Calu3 (cell line): ENCODE measurements around the gene DRC7. TPM values are rescaled to one million over a fixed set of nuclear protein-coding genes. Genes with fewer than 3 reads are reported as not detected.

Source experiments
- BruUV-seq: library from RNA; stranded (reverse); fragments of 400-500 nt; replicated peaks from 2 replicates; lab custom pipeline; 2021; lab: Mats Ljungman, UMichigan
- CTCF ChIA-PET: fragments of 300-600 bp; sonication (Branson Sonifier 250); formaldehyde crosslinking; loops from one replicate; lab custom pipeline; 2022; ENCODE audit warnings: antibody characterized with exemption; lab: Charles Lee
- DNase-seq: peaks from one replicate; pipeline ENCODE4 v3.0.0; 2022
- H3K27ac Mint-ChIP-seq: one replicate; pipeline ENCODE4 v1.8.0; 2022; ENCODE audit warnings: mixed read lengths; ENCODE audit not compliant: unreplicated experiment
- H3K27me3 Mint-ChIP-seq: one replicate; pipeline ENCODE4 v1.8.0; 2022; ENCODE audit warnings: mixed read lengths; ENCODE audit not compliant: unreplicated experiment
- H3K36me3 Mint-ChIP-seq: one replicate; pipeline ENCODE4 v1.8.0; 2022; ENCODE audit warnings: mild to moderate bottlenecking, moderate library complexity, mixed read lengths; ENCODE audit not compliant: insufficient read depth, unreplicated experiment
- H3K4me1 Mint-ChIP-seq: one replicate; pipeline ENCODE4 v1.8.0; 2022; ENCODE audit warnings: mild to moderate bottlenecking, low read depth, mixed read lengths; ENCODE audit not compliant: unreplicated experiment
- H3K4me3 Mint-ChIP-seq: one replicate; pipeline ENCODE4 v1.8.0; 2022; ENCODE audit warnings: mild to moderate bottlenecking, low read depth, moderate library complexity, mixed read lengths; ENCODE audit not compliant: unreplicated experiment
- H3K9me3 Mint-ChIP-seq: one replicate; pipeline ENCODE4 v1.8.0; 2022; ENCODE audit warnings: low read depth, mixed read lengths; ENCODE audit not compliant: unreplicated experiment
- intact Hi-C: fragments of 100-400 bp; cut with micrococcal nuclease; formaldehyde crosslinking; loops from one replicate; pipeline ENCODE4 v1.10.0; 2022; ENCODE audit not compliant: unreplicated experiment
- total RNA-seq: library from RNA; stranded (reverse); gene quantifications from 2 replicates; pipeline ENCODE4 v1.2.3, GENCODE V29; 2022
- TF ChIP-seq, protein P1 (sequence below): fragments of 200-600 bp; IDR thresholded peaks from one replicate; pipeline ENCODE4 v1.8.0; 2022; ENCODE audit warnings: antibody characterized with exemption; ENCODE audit not compliant: unreplicated experiment

The DRC7 gene
- total RNA-seq, 1 experiment from 2014 or later, result not detected

GRCh38 chr16:57758331-57759117, 63.9 kb downstream of the DRC7 start:
- Mint-ChIP-seq H3K4me3 (no peak overlapping the region), H3K27me3 (no peaks in the 10 kb centered on the region), H3K36me3 (peaks cover 51% of the 10 kb centered on the region), H3K4me1 (no peaks in the 10 kb centered on the region), H3K27ac (no peak overlapping the region), H3K9me3 (no peaks in the 10 kb centered on the region)
- no TSS peak for BruUV-seq
- TF ChIP-seq, protein P1, sequence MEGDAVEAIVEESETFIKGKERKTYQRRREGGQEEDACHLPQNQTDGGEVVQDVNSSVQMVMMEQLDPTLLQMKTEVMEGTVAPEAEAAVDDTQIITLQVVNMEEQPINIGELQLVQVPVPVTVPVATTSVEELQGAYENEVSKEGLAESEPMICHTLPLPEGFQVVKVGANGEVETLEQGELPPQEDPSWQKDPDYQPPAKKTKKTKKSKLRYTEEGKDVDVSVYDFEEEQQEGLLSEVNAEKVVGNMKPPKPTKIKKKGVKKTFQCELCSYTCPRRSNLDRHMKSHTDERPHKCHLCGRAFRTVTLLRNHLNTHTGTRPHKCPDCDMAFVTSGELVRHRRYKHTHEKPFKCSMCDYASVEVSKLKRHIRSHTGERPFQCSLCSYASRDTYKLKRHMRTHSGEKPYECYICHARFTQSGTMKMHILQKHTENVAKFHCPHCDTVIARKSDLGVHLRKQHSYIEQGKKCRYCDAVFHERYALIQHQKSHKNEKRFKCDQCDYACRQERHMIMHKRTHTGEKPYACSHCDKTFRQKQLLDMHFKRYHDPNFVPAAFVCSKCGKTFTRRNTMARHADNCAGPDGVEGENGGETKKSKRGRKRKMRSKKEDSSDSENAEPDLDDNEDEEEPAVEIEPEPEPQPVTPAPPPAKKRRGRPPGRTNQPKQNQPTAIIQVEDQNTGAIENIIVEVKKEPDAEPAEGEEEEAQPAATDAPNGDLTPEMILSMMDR, result no peak
- CTCF ChIA-PET, result interaction anchor here (2.4 kb wide), 1 partner anchor 105 kb away, joined by 14 read pairs; no protein-coding TSS in a partner anchor
- intact Hi-C loops, result loop anchor here (10.0 kb wide), 2 partner anchors 136 to 246 kb away; partner anchors contain the start of genes USB1 and ZNF319
- DNase-seq, result no peak

GRCh38 chr16:57759131-57759530, 64.5 kb downstream of the DRC7 start:
- H3K4me1 Mint-ChIP-seq, result peaks cover 2% of the 10 kb centered on the region
- H3K36me3 Mint-ChIP-seq, result peaks cover 53% of the 10 kb centered on the region
- no peaks in the 10 kb centered on the region for H3K27me3 Mint-ChIP-seq
- CTCF ChIA-PET, result no interaction called here
- no peak overlapping the region for H3K27ac Mint-ChIP-seq
- intact Hi-C loops, result loop anchor here (10.0 kb wide), 2 partner anchors 136 to 246 kb away; partner anchors contain the start of genes USB1 and ZNF319
- TF ChIP-seq, protein P1, result no peak
- no TSS peak for BruUV-seq
- H3K9me3 Mint-ChIP-seq, result no peaks in the 10 kb centered on the region
- DNase-seq, result no peak
- H3K4me3 Mint-ChIP-seq, result no peak overlapping the region

DNA sequence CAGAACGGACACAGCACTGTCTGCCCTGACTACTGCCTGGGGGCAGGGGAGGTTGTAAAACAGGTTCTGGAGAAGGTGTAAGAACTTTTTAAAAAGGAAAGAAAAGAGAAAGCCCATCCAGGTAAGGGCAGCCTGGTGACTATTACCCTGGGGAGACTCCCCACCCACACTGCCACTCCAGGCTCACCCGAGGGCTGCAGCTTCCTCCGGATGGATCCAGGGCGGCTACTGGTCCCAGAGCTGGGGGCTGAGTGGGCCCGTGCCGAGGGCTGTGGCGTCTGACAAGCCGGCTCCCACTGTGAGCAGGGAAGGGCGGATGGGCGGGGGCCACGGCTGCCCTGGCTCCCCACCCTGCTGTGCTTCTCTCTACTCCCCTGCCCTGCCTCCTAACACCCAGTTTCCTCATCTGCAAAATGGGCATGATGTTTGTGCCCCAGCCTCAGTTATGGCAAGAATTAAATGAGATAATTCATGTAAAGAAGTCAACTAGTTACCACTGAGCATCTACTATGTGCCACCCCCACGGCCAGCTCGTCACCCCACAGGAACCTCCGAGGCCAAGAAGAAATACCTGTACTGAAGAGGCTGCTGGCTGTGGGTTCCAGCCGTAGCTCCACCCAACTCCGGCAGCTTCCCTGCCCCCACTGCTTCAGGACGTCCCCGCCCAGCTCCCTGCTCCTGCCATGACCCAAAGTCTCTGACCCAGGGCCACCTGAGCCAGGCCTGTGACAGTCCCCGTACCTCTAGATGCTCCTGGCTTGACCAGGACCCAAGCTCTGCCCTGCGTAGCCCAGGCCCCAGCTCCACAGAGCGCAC, 65.1 kb downstream of the DRC7 start:
- BruUV-seq, result no TSS peak
- H3K4me1 Mint-ChIP-seq, result peaks cover 8% of the 10 kb centered on the region
- no peaks in the 10 kb centered on the region for H3K9me3 Mint-ChIP-seq
- peak; percentile 35 for DNase-seq
- TF ChIP-seq, protein P1, result no peak
- CTCF ChIA-PET, result interaction anchor here (0.7 kb wide), 1 partner anchor 762 kb away, joined by 3 read pairs; no protein-coding TSS in a partner anchor
- no peaks in the 10 kb centered on the region for H3K27me3 Mint-ChIP-seq
- H3K36me3 Mint-ChIP-seq, result peaks cover 60% of the 10 kb centered on the region
- intact Hi-C loops, result loop anchor here (10.0 kb wide), 2 partner anchors 135 to 245 kb away; partner anchors contain the start of genes USB1 and ZNF319
- H3K4me3 Mint-ChIP-seq, result no peak overlapping the region
- H3K27ac Mint-ChIP-seq, result peak overlapping the region; percentile 23

- Mint-ChIP-seq H3K9me3 (no peaks in the 10 kb centered on the region), H3K27me3 (no peaks in the 10 kb centered on the region), H3K27ac (no peak overlapping the region), H3K4me3 (no peak overlapping the region), H3K36me3 (peaks cover 68% of the 10 kb centered on the region), H3K4me1 (peaks cover 10% of the 10 kb centered on the region)
- intact Hi-C loops, result no loop called here
- CTCF ChIA-PET, result interaction anchor here (0.6 to 0.7 kb wide), 2 partner anchors 243 to 761 kb away, joined by 3 to 5 read pairs; no protein-coding TSS in a partner anchor
- BruUV-seq, result no TSS peak
- DNase-seq, result no peak
- TF ChIP-seq, protein P1, result no peak
These were observed 66.0 kb downstream of the DRC7 start for GRCh38 chr16:57760357-57761160.
